NCI-H2227 (cell line): Measurements from ENCODE around the gene DYDC2.
"Not testable (repeated sequence)": the region's sequence is repeated elsewhere in the genome, so short reads cannot be mapped to it uniquely, and the experiment has no call there.

Source experiments
- DNase-seq: peaks from one replicate; lab custom pipeline; 2025; ENCODE audit not compliant: unreplicated experiment; lab: John Stamatoyannopoulos, UW

Gene DYDC2

DNA sequence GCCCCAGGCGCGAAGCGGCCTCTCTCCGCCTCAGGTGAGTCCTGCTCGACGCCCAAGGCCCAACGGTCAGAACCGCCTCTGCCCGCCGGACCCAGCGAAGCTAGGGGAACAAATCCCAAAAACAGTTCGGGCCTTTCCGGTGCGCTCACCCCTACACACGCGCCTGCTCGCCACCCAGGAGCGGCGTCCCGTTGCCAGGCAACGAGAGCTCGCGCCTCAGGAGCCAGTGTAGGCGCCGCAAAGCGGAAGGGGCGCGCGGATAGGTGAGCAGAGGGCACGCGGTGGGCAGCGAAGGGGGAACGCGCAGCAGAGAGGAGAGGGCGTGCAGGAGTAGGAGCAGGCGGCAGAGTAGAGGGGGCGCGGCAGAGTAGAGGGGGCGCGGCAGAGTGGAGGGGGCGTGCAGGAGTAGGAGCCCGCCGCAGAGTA is at the start of gene DYDC2, which contains the start of gene DYDC1:
DYDC2 (plus strand) TSS at position 219 of the 426 bp plus-strand sequence. CDS start 5,663 bp downstream, outside the sequence.
DYDC1 (minus strand) TSS at position 193 of the 426 bp plus-strand sequence. CDS start 4,154 bp downstream, outside the sequence.
- DNase-seq, result peak; percentile 82

- no peak for DNase-seq
Observed at GRCh38 chr10:80313523-80313922, 43.1 kb upstream of the DYDC2 start.

DNA sequence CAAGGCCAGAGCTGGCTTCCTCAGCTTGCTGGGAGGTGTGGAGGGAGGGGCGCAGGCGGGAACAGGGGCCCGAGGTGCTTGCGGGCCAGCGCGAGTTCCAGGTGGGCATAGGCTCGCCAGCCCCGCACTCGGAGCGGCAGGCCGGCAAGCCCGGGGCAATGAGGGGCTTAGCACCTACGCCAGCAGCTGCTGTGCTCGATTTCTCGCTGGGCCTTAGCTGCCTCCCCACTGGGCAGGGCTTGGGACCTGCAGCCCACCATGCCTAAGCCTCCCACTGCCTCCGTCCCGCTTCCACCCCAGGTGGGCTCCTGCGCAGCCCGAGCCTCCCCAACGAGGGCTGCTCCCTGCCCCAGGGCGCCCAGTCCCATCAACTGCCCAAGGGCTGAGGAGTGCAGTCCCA is 41.2 kb upstream of the DYDC2 start:
- DNase-seq, result no peak

DNA sequence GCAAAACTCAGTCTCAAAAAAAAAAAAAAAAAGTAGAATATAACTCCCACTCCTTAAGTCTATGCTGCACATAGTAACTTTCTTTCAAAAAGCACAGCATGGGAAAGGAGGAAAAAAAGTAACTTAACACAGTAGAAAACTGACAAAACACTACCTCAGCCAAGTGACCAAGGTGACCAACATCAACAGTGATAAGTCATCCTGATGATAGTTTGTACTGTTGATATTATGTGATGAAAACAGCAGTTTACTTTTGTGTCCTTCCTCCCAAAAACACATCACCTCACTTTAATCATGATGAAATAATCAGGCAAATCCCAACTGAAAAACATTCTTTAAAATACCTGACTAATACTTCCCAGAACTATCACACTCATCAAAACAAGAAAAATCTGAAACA is 37.8 kb upstream of the DYDC2 start:
- no peak for DNase-seq

- no peak for DNase-seq
Observed at GRCh38 chr10:80319318-80319717, 37.3 kb upstream of the DYDC2 start.

DNA sequence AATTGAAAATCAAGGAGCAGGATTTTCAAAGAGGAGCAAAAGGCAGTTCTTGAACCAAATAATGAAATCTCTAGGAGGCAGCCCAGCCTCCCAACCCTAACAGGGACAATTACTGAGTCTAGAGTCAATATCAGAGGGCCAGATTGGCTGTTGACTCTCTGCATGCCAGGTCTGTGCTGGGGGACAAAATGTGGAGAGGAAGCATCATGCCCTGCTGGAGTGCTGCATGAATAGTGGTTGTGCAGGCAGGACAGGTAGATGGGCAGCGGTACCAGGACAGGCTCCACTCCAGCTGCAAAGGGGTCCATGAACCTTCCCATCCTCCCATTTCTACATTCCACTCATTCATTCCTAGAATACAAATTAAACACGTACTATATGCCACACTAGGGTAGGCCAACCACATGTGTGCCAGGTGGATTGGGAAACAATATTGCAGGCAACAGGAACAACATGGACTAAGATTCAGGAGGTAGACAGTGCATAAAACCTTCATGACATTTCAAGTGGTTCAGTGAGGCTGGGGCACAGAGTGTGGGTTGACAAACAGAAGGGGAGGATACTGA is 36.8 kb upstream of the DYDC2 start:
- no peak for DNase-seq

- no peak for DNase-seq
Observed at GRCh38 chr10:80320377-80320776, 36.2 kb upstream of the DYDC2 start.

DNA sequence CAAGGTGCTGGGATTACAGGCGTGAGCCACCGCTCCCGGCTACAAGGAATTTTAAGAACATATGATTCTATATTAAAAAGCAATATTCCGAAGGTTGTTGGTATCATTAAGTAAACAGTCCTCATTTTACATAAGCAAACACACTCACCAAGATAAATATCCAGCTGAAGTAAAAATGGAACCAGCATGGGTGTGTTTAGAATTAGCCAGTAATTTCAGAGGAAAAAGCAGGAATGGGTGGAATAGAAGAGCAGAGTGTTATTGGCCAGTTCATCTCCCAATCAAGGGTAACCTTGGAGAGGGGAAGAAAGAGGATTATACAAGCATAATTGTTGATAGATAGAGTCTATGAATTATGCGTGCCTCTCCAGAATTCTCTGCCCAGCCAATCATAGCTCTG is 35.4 kb upstream of the DYDC2 start:
- DNase-seq, result no peak

- no peak for DNase-seq
Observed at GRCh38 chr10:80322158-80322557, 34.4 kb upstream of the DYDC2 start.

- DNase-seq, result no peak
Observed at GRCh38 chr10:80322711-80323110, 33.9 kb upstream of the DYDC2 start.

- no peak for DNase-seq
Observed at GRCh38 chr10:80323311-80323710, 33.3 kb upstream of the DYDC2 start.

DNA sequence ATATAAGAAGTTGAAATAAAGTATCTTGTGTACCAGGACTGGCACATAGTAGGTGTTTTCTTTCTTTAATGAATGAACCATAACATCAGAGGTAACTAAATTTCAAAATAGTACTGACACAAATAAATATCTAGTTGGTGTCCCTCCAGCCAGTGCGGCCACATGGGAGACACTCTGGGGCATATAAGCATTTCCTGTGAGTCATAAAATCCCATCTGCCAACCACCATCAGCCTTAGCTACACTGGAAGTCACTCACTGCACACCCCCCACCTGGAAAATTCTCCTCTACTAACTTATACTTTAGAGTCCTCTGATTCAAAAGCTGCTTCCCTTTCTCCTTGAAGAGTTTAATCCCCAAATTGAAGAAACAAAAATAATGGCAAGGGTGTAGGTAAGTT is 32.5 kb upstream of the DYDC2 start:
- no peak for DNase-seq

- no peak for DNase-seq
Observed at GRCh38 chr10:80324891-80325364, 31.7 kb upstream of the DYDC2 start.

GRCh38 chr10:80333983-80334382 is 22.6 kb upstream of the DYDC2 start:
- DNase-seq, result no peak

DNA sequence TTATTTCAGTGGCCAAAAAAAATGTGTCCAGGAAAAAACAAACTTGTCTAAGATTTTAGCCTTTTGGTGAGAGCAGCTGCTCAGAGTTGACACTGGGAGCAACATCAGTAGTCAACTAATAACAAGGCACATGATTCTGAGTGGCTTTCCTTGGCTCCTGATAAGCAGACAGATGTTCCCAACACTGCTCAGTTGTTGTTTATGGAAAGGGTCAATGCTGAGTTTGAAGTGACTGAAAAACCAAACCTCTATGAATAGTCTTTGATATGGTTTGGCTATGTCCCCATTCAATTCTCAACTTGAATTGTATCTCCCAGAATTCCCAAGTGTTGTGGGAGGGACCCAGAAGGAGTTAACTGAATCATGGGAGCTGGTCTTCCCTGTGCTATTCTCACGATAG is 12.3 kb upstream of the DYDC2 start:
- DNase-seq, result no peak

DNA sequence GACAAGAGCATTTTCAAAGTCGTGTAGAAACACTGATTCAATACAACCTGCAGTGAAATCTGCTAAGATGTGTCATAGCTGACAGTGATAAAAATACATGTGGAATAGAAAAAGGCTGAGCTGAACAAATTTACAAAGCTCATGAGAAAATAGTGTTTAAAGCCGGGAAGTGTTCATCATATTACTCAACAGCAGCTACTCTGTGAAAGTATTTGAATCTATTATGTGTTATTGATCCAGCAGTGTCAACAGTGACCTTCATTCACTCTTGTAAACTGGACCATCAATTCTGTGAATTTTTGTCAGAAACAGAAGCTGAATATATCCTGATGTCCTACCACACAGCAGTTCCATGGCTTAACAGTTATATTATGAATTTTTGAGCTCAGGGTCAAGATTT is 11.7 kb upstream of the DYDC2 start:
- no peak for DNase-seq

GRCh38 chr10:80350251-80350650 is 6.3 kb upstream of the DYDC2 start:
- no peak for DNase-seq

GRCh38 chr10:80351220-80351619 is 5.4 kb upstream of the DYDC2 start:
- DNase-seq, result no peak

GRCh38 chr10:80356989-80357850 is 639 bp downstream of the DYDC2 start:
- DNase-seq, result peak; percentile 67

DNA sequence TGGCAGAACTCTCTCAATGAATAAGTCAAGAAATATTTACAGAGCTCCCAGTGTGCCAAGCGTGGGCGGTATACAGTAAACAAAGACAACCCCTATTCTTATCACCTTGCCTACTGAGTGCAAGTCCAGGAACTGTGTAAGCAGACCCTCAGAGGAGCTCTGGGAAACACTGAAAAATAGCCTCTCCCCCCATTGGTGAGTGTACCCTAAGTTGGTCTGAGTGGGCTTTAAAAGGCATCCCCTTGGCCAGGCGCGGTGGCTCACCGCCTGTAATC is 1.2 kb downstream of the DYDC2 start:
- no peak for DNase-seq

DNA sequence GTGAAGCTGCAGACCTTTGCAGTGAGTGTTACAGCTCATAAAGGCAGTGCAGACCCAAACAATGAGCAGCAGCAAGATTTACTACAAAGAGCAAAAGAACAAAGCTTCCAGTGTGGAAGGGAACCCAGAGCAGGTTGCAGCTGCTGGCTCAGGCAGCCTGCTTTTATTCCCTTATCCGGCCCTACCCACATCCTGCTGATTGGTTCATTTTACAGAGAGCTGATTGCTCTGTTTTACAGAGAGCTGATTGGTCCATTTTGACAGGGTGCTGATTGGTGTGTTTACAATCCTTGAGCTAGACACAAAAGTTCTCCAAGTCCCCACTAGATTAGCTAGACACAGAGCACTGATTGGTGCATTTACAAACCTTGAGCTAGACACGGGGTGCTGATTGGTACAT is 2.3 kb downstream of the DYDC2 start:
- not testable (repeated sequence) for DNase-seq

GRCh38 chr10:80359644-80360043 is 3.1 kb downstream of the DYDC2 start:
- DNase-seq, result no peak

DNA sequence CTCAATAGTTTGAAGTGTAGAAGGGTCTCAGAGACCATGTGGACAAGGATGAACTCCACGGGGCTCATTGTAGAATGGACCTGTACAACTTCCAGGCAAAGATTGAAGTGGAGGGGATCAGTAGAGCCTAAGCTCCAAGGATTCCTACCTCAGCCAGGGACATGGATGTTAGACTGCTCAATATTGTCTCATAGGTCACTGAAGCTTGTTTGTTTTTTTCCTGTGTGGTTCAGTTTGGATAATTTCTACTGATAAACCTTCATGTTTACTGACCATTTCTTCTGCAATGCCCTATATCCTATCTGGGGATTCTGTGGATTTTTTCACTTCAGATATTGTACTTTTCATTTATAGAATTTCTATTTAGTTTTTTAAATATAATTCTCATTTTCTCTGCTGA is 8.9 kb downstream of the DYDC2 start:
- DNase-seq, result no peak
